SK-N-SH treated with all-trans-retinoic acid at 6 μM for 48 hours (cell line): ENCODE results near the gene OR2S2.

Source experiments
- ATAC-seq: fragments of 200-7000 bp; cut with Tn5 transposase; 3 replicates; pipeline ENCODE4 v1.9.1; 2020; ENCODE audit warnings: mild to moderate bottlenecking, moderate library complexity
- ARNTL ChIP-seq: fragments of 450-650 bp; formaldehyde crosslinking; IDR thresholded peaks from 2 replicates; pipeline ENCODE4 v1.5.0; 2020; ENCODE audit warnings: low read depth, mild to moderate bottlenecking, moderate library complexity, borderline replicate concordance
- BACH2 ChIP-seq: fragments of 250-450 bp; sonication (Bioruptor Pico); IDR thresholded peaks from 2 replicates; pipeline ENCODE4 v1.9.0; 2021; ENCODE audit warnings: mild to moderate bottlenecking, borderline replicate concordance
- CSDC2 ChIP-seq: fragments of 250-450 bp; sonication (Bioruptor Pico); IDR thresholded peaks from 2 replicates; pipeline ENCODE4 v1.5.0; 2020; ENCODE audit warnings: mild to moderate bottlenecking, moderate library complexity
- CSRNP3 ChIP-seq: fragments of 250-450 bp; sonication (Bioruptor Pico); IDR thresholded peaks from 2 replicates; pipeline ENCODE4 v1.5.1; 2021; ENCODE audit warnings: mild to moderate bottlenecking, moderate library complexity
- ESRRG ChIP-seq: fragments of 250-450 bp; sonication (Bioruptor Pico); IDR thresholded peaks from 2 replicates; pipeline ENCODE4 v1.6.1; 2021; ENCODE audit warnings: mild to moderate bottlenecking
- GLIS3 ChIP-seq: fragments of 250-450 bp; sonication (Bioruptor Pico); IDR thresholded peaks from 2 replicates; pipeline ENCODE4 v1.5.0; 2020; ENCODE audit warnings: mild to moderate bottlenecking, moderate library complexity
- ISL1 ChIP-seq: fragments of 250-450 bp; sonication (Bioruptor Pico); IDR thresholded peaks from 2 replicates; pipeline ENCODE4 v2.1.2; 2022; ENCODE audit warnings: mild to moderate bottlenecking, moderate library complexity
- PATZ1 ChIP-seq: fragments of 250-450 bp; sonication (Bioruptor Pico); IDR thresholded peaks from 2 replicates; pipeline ENCODE4 v1.8.0; 2020; ENCODE audit warnings: mild to moderate bottlenecking, moderate library complexity, borderline replicate concordance
- POU6F1 ChIP-seq: fragments of 250-450 bp; sonication (Bioruptor Pico); IDR thresholded peaks from 2 replicates; pipeline ENCODE4 v1.8.0; 2021; ENCODE audit warnings: low read depth, mild to moderate bottlenecking, moderate library complexity, borderline replicate concordance
- RARB ChIP-seq: fragments of 250-450 bp; sonication (Bioruptor Pico); IDR thresholded peaks from 2 replicates; pipeline ENCODE4 v1.8.0; 2021; ENCODE audit warnings: mild to moderate bottlenecking, moderate library complexity
- SNAI2 ChIP-seq: fragments of 250-450 bp; sonication (Bioruptor Pico); IDR thresholded peaks from 2 replicates; pipeline ENCODE4 v1.5.0; 2020; ENCODE audit warnings: mild to moderate bottlenecking, moderate library complexity
- TCF4 ChIP-seq: fragments of 250-450 bp; sonication (Bioruptor Pico); IDR thresholded peaks from 2 replicates; pipeline ENCODE4 v1.8.0; 2021; ENCODE audit warnings: mild to moderate bottlenecking, moderate library complexity, borderline replicate concordance
- TOX ChIP-seq: fragments of 250-450 bp; sonication (Bioruptor Pico); IDR thresholded peaks from 2 replicates; pipeline ENCODE4 v1.8.0; 2021; ENCODE audit warnings: mild to moderate bottlenecking, moderate library complexity, borderline replicate concordance
- ZC3H10 ChIP-seq: fragments of 250-450 bp; sonication (Bioruptor Pico); IDR thresholded peaks from 2 replicates; pipeline ENCODE4 v1.5.1; 2021; ENCODE audit warnings: mild to moderate bottlenecking, moderate library complexity
- ZFP3 ChIP-seq: fragments of 250-450 bp; sonication (Bioruptor Pico); IDR thresholded peaks from 2 replicates; pipeline ENCODE4 v1.5.0; 2020; ENCODE audit warnings: mild to moderate bottlenecking, moderate library complexity
- ZFP30 ChIP-seq: fragments of 450-650 bp; formaldehyde crosslinking; IDR thresholded peaks from 2 replicates; pipeline ENCODE4 v1.5.0; 2022; ENCODE audit warnings: mild to moderate bottlenecking, moderate library complexity
- ZNF565 ChIP-seq: fragments of 450-650 bp; formaldehyde crosslinking; conservative IDR thresholded peaks from 2 replicates; pipeline ENCODE4 v1.5.0; 2020; ENCODE audit warnings: low read depth, mild to moderate bottlenecking, moderate library complexity
- ZNF70 ChIP-seq: fragments of 450-650 bp; formaldehyde crosslinking; IDR thresholded peaks from 2 replicates; pipeline ENCODE4 v1.5.0; 2020; ENCODE audit warnings: mild to moderate bottlenecking, moderate library complexity
- ZNF8 ChIP-seq: fragments of 450-650 bp; formaldehyde crosslinking; IDR thresholded peaks from 2 replicates; pipeline ENCODE4 v1.5.0; 2020; ENCODE audit warnings: mild to moderate bottlenecking, moderate library complexity
- TF ChIP-seq, protein P1 (sequence below): fragments of 250-450 bp; sonication (Bioruptor Pico); IDR thresholded peaks from 2 replicates; pipeline ENCODE4 v1.5.1; 2020; ENCODE audit warnings: low read depth, mild to moderate bottlenecking, moderate library complexity

Gene OR2S2

GRCh38 chr9:35932735-35933134 lies 25.2 kb downstream of the OR2S2 start:
- ATAC-seq = no peak
- TF ChIP-seq TOX (CRISPR knock-in tag) (no peak), GLIS3 (CRISPR knock-in tag) (no peak), RARB (CRISPR knock-in tag) (no peak), ZNF8 (CRISPR knock-in tag) (no peak), PATZ1 (no peak), BACH2 (CRISPR knock-in tag) (no peak), SNAI2 (CRISPR knock-in tag) (no peak), ZNF565 (no peak), POU6F1 (no peak), CSDC2 (CRISPR knock-in tag) (no peak), TCF4 (CRISPR knock-in tag) (no peak), ESRRG (CRISPR knock-in tag) (no peak), ZFP3 (CRISPR knock-in tag) (no peak), ZC3H10 (no peak)
- TF ChIP-seq, protein P1, sequence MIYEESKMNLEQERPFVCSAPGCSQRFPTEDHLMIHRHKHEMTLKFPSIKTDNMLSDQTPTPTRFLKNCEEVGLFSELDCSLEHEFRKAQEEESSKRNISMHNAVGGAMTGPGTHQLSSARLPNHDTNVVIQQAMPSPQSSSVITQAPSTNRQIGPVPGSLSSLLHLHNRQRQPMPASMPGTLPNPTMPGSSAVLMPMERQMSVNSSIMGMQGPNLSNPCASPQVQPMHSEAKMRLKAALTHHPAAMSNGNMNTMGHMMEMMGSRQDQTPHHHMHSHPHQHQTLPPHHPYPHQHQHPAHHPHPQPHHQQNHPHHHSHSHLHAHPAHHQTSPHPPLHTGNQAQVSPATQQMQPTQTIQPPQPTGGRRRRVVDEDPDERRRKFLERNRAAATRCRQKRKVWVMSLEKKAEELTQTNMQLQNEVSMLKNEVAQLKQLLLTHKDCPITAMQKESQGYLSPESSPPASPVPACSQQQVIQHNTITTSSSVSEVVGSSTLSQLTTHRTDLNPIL (CRISPR knock-in tag) = no peak

GRCh38 chr9:35930989-35931388 lies 27.0 kb downstream of the OR2S2 start:
- no peak for ATAC-seq
- TF ChIP-seq ZFP30 (CRISPR knock-in tag) (no peak), RARB (CRISPR knock-in tag) (no peak), ARNTL (CRISPR knock-in tag) (no peak), ZNF70 (CRISPR knock-in tag) (no peak), TCF4 (CRISPR knock-in tag) (no peak), ISL1 (CRISPR knock-in tag) (no peak), CSRNP3 (CRISPR knock-in tag) (no peak), BACH2 (CRISPR knock-in tag) (no peak), ESRRG (CRISPR knock-in tag) (no peak), CSDC2 (CRISPR knock-in tag) (no peak)
- TF ChIP-seq, protein P1 (CRISPR knock-in tag) = no peak

DNA sequence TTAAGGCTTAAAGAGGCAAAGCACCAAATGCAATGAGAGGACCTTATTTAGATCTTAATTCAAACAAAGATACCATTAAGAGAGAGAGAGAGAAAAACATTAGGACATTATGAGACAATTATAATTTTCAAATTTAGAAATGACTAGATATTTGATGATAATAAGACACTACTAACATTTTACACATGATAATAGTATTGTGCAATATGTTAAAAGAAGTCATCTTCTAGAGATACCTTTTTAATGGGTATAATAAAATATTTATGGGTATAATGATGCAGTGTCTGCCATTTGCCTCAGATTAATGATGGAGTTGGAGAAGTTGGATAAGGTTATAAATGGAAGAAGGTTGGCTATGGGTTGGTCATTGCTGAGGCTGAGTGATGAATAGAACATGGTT lies 27.4 kb downstream of the OR2S2 start:
- no peak for ATAC-seq
- no peak for TF ChIP-seq ZFP30 (CRISPR knock-in tag)
- no peak for TF ChIP-seq ZFP3 (CRISPR knock-in tag)
- TF ChIP-seq, protein P1 (CRISPR knock-in tag) = no peak
- TF ChIP-seq POU6F1 = no peak
- TF ChIP-seq SNAI2 (CRISPR knock-in tag) = no peak
- TF ChIP-seq ISL1 (CRISPR knock-in tag) = no peak
- no peak for TF ChIP-seq GLIS3 (CRISPR knock-in tag)
- no peak for TF ChIP-seq RARB (CRISPR knock-in tag)
- no peak for TF ChIP-seq ESRRG (CRISPR knock-in tag)
